GM18868 (cell line): ENCODE results near the gene NKAIN4.

ENCODE experiments used
- ATAC-seq: cut with Tn5 transposase; IDR thresholded peaks from one replicate; pipeline ENCODE4 v1.9.1; 2021; ENCODE audit warnings: mild to moderate bottlenecking, moderate library complexity; ENCODE audit not compliant: unreplicated experiment

The NKAIN4 gene

GRCh38 chr20:63254232-63254605 is at the start of gene NKAIN4:
TSS of gene NKAIN4 (minus strand) at chr20:63254463. CDS start at chr20:63254450, 13 bp downstream.
- no peak for ATAC-seq

GRCh38 chr20:63303095-63303666 is 48.9 kb upstream of the NKAIN4 start:
- no peak for ATAC-seq

GRCh38 chr20:63301671-63302070 is 47.4 kb upstream of the NKAIN4 start:
- ATAC-seq, result no peak

DNA sequence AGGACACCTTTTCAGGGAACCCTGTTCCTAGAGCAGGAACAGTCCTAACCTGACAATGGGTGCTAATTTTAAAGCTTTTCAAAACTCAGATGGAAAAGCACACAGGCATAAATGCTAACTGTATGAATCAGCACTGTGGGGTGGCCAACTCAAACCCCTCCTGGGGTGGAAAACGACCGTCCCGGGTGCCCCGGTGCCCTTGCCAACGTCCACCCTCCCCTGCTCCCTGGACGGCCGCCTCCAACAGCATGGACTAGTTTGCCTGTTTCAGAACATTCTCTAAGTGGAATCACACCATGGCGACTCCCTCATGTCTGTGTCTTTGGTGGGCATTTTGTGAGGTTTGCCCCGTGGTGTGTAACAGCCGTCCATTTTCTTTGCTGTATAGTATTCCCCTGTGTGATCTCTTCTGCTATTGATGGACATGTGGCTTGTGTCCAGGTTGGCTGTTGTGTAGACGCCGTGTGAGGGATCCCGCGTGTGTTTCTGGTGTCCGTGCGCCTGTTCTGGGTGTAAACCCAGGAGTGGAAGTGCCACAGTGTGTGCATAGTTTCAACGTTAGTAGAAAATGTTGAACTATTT is 44.6 kb upstream of the NKAIN4 start:
- no peak for ATAC-seq

- no peak for ATAC-seq
These were observed 43.7 kb upstream of the NKAIN4 start for GRCh38 chr20:63297796-63298572.

DNA sequence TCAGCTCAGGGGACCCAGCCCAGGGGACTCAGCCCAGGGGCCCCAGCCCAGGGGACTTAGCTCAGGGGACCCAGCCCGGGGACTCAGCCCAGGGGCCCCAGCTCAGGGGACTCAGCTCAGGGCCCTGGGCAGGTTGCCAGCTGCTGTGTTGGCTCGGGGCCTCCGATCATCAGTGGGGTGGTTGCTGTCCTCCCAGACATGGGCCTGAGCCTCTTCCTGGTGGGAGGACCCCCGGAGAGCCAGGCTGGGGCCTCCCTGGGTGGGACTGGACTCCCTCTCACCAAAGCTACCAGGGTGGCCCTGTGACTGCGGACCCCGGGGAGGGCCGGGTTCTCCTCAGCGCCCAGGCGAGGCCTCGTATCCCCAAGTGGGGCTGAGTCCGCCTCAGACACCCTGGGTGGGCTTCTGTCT is 43.1 kb upstream of the NKAIN4 start:
- ATAC-seq, result no peak

DNA sequence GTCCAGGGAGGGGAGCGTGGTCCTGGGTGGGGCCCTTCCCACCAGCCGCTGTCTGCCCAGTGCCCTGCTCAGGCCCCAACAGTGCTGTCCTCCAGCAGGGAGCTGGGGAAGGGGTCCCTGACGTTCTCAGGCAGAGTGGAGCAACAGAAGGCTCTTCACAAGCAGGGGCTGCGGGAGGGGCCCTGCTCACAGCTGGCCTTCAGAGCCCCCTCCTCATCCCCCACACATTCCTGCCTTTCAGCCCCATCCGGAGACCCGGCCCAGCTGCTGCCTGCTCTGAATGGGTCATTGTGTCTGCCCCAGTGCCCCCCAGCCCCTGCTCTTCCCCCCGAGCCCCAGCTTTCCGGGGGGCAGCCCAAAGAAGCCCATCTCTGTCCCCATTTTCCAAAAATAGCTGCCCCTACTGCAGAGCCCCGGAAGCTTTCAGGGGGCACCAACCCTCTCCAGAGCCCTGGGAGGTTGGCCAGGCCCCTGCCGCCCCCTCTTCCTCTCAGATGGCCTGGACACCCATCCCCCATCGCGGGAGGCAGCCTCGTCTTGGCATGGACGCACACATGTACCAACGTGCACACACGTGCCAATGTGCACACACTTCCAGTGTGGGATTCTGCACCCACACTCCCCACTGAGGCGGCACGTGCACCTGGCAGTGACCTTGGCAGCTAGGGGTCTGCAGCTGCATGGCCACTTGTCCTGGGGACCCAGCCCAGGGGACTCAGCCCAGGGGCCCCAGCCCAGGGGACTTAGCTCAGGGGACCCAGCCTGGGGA is 42.5 kb upstream of the NKAIN4 start:
- no peak for ATAC-seq

GRCh38 chr20:63295846-63296245 is 41.6 kb upstream of the NKAIN4 start:
- ATAC-seq, result no peak

GRCh38 chr20:63295422-63295821 is 41.2 kb upstream of the NKAIN4 start:
- no peak for ATAC-seq

GRCh38 chr20:63295018-63295417 is 40.8 kb upstream of the NKAIN4 start:
- ATAC-seq, result no peak

DNA sequence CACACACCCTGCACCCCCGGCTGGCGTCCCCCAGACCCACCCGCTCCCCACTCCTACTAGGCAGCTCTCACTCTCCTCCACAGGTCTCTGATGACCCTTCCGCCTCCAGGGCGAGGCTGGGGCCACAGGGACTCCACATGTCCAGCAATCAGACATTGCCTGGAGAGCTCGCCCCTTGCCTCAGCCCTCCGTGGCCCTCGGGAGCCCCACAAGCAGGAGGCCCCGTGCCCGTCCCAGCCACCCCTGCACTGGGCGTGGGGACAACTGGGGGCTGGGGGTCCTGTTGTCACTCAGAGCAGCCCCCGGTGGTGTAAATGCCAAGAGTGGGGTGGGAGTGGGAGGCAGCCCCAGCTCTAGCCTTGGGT is 40.3 kb upstream of the NKAIN4 start:
- ATAC-seq, result no peak

DNA sequence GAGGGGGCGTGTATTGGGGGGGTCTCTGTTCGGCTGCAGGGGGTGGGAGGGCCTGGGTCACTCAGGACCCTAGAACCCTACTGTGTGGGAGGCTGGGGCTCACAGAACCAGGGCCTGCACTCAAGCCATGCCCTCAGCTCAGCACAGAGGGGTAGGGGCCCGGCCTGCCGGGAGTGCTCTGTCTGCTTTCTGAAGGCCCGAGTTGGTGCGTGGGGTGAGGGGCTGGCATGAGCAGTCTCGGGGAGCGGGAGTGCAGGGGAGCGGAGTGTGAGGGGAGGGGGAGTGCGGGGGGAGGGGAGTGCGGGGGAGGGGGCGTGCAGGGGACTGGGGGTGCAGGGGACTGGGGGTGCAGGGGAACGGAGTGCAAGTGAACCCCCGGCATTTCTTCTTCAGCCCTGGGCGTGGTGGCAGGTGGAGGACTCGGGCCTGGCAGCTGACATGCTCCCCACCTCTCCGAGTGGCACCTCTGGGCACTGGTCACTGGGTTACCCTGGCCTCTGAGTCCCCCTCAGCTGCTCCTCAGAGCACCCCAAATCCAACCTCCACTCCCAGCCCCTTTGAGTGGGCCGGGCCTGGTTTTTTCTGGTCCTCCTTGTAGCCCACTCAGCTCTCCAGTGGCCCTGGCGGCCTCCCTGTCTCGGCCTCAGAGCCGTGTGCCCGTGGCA is 39.7 kb upstream of the NKAIN4 start:
- ATAC-seq, result no peak

- no peak for ATAC-seq
These were observed 39.2 kb upstream of the NKAIN4 start for GRCh38 chr20:63293456-63293855.

DNA sequence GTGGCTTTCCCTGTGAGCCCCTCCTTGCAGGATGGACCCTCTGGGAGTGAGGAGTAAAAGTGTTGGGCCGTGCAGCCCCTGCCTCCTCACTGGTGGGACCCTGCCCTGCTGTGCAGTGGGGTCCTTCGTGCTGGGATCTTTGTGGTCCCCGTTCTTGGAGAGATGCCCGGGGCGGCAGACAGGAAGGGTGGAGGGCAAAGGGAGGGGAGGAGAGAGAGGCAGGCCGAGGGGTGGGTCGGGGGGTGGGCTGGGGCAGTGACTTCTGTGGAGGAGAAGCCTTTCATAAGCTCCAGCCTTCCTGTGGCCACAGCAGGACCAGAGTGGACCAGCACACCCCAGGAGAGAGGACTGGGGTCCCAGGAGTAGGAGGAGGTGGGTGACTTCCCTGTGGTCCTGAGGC is 38.6 kb upstream of the NKAIN4 start, which contains the start of gene COL20A1:
TSS of gene COL20A1 (plus strand) at position 283 of the 400 bp plus-strand sequence. CDS start 1,922 bp downstream, outside the sequence.
- no peak for ATAC-seq

- ATAC-seq, result no peak
These were observed 38.0 kb upstream of the NKAIN4 start for GRCh38 chr20:63292292-63292701.

- ATAC-seq, result no peak
These were observed 37.5 kb upstream of the NKAIN4 start for GRCh38 chr20:63291811-63292210.

DNA sequence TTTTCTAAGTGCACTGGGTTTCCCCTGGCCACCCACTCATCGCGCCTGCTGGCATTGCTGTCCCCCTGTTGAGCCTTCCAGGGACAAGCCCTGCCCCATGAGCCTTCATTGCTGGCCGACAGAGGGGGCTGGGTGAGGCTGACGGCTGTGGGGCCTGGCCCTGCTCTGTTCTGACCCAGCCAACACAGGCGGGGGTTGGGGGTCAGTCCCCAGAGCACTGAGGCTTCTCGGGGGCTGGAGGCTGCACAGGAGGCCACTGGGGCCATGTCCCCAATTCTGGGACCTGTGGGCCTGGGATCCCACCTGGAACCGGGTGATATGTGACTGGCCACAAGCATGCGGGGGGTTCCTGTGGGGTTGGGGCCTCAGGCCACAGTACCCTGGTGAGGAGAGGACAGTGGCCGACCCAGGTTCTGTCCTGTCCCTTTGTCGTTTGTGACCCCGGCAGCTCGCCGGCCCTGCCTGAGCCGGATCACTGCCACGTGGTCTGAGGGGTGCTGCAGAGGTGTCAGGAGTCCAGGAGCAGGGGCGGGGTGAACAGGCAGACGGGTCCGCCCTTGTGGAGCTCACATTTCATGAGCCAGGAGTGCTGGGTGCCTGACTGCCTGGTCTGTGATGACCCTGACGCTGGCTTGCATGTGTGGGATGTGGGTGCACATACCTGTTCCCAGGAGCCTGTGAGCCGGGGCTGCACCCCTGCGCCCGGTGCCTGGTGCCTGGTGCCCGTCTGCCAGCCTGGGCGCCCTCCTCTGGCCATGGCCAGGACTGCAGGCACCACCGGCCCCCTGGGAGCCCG is 36.6 kb upstream of the NKAIN4 start:
- no peak for ATAC-seq

DNA sequence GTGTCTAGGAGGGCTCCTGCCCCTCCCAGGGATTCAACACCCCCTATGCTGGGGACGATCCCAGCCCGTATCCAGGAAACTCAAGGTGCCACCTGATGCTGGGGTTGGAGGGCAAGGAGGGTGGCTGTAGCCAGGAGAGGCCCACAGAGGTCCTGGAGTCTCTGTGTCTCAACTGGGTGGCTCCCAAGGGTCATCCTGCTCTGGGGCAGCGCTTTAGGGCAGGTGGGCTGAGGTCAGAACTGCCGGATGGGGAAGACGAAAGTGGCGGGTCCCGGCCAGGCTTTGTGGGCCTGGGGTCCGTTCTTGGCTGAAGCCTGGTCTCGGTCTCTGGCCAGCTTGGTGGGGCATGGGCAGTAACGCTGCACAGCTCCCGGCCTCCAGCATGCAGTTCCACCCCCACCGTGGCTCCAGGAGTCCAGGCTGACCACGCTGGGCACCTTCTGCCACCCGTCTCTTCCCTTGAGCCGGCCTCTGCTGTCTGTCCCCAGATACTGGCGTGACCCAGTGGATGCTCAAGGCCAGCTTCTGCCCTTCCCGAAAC is 35.9 kb upstream of the NKAIN4 start:
- no peak for ATAC-seq

GRCh38 chr20:63289311-63290135 is 35.3 kb upstream of the NKAIN4 start:
- ATAC-seq, result no peak
